ENCODE results near the gene DCAKD. TPM values are rescaled to one million over a fixed set of nuclear protein-coding genes. Genes with fewer than 3 reads are reported as not detected.
"Not testable (repeated sequence)": the region's sequence is repeated elsewhere in the genome, so short reads cannot be mapped to it uniquely, and the experiment has no call there.

The DCAKD gene
- total RNA-seq, 1 donor from 2014 or later = 20.9 TPM

- Histone ChIP-seq H3K9me3 (ENCODE audit: control insufficient read depth in 3 of 3, low read length in 3 of 3) (no peaks in the 10 kb centered on the region), H3K4me1 (ENCODE audit: control insufficient read depth in 3 of 3, insufficient read depth in 3 of 3, low read length in 3 of 3) (peaks cover 0 to 10% (median 5%) of the 10 kb centered on the region in 3 donors), H3K36me3 (ENCODE audit: control insufficient read depth in 3 of 3, insufficient read depth in 3 of 3, low read length in 3 of 3) (peaks cover 13 to 14% (median 14%) of the 10 kb centered on the region in 3 donors), H3K27ac (ENCODE audit: low read depth, low read length) (no peak overlapping the region), H3K27me3 (ENCODE audit: control insufficient read depth in 3 of 3, insufficient read depth in 3 of 3, low read length in 3 of 3) (no peaks in the 10 kb centered on the region), H3K4me3 (ENCODE audit: low read length in 3 of 3) (no peak overlapping the region), H3K9ac (ENCODE audit: low read depth in 1 of 3, low read length in 3 of 3) (no peak overlapping the region)
Observed at GRCh38 chr17:45070809-45071208, 19.4 kb upstream of the DCAKD start.

GRCh38 chr17:45070001-45070400 lies 18.6 kb upstream of the DCAKD start:
- Histone ChIP-seq H3K36me3 (ENCODE audit: control insufficient read depth in 3 of 3, insufficient read depth in 3 of 3, low read length in 3 of 3) (peaks cover 13 to 14% (median 14%) of the 10 kb centered on the region in 3 donors), H3K4me3 (ENCODE audit: low read length in 3 of 3) (no peak overlapping the region), H3K4me1 (ENCODE audit: control insufficient read depth in 3 of 3, insufficient read depth in 3 of 3, low read length in 3 of 3) (peaks cover under 1 to 7% (median 5%) of the 10 kb centered on the region in 3 donors), H3K27me3 (ENCODE audit: control insufficient read depth in 3 of 3, insufficient read depth in 3 of 3, low read length in 3 of 3) (no peaks in the 10 kb centered on the region), H3K9ac (ENCODE audit: low read depth in 1 of 3, low read length in 3 of 3) (no peak overlapping the region), H3K9me3 (ENCODE audit: control insufficient read depth in 3 of 3, low read length in 3 of 3) (no peaks in the 10 kb centered on the region), H3K27ac (ENCODE audit: low read depth, low read length) (no peak overlapping the region)

- H3K27ac ChIP-seq (ENCODE audit: low read depth, low read length) = no peak overlapping the region
Observed at GRCh38 chr17:45067637-45068036, 16.2 kb upstream of the DCAKD start.

GRCh38 chr17:45063198-45063597 lies 11.8 kb upstream of the DCAKD start:
- no peaks in the 10 kb centered on the region for H3K9me3 ChIP-seq (ENCODE audit: control insufficient read depth in 3 of 3, low read length in 3 of 3)
- H3K27me3 ChIP-seq (ENCODE audit: control insufficient read depth in 3 of 3, insufficient read depth in 3 of 3, low read length in 3 of 3) = no peaks in the 10 kb centered on the region
- H3K4me1 ChIP-seq (ENCODE audit: control insufficient read depth in 3 of 3, insufficient read depth in 3 of 3, low read length in 3 of 3) = peaks cover 28 to 46% (median 30%) of the 10 kb centered on the region in 3 donors
- H3K27ac ChIP-seq (ENCODE audit: low read depth, low read length) = no peak overlapping the region
- no peak overlapping the region for H3K4me3 ChIP-seq (ENCODE audit: low read length in 3 of 3)
- H3K9ac ChIP-seq (ENCODE audit: low read depth in 1 of 3, low read length in 3 of 3) = no peak overlapping the region
- peaks cover 0 to 3% (median 0%) of the 10 kb centered on the region in 3 donors for H3K36me3 ChIP-seq (ENCODE audit: control insufficient read depth in 3 of 3, insufficient read depth in 3 of 3, low read length in 3 of 3)

More at GRCh38 chr17:45067637-45068036, 16.2 kb upstream of the DCAKD start:
- H3K9me3 ChIP-seq (ENCODE audit: control insufficient read depth in 3 of 3, low read length in 3 of 3) = no peaks in the 10 kb centered on the region
- H3K27me3 ChIP-seq (ENCODE audit: control insufficient read depth in 3 of 3, insufficient read depth in 3 of 3, low read length in 3 of 3) = no peaks in the 10 kb centered on the region
- no peak overlapping the region for H3K9ac ChIP-seq (ENCODE audit: low read depth in 1 of 3, low read length in 3 of 3)
- H3K4me1 ChIP-seq (ENCODE audit: control insufficient read depth in 3 of 3, insufficient read depth in 3 of 3, low read length in 3 of 3) = peaks cover 11 to 20% (median 14%) of the 10 kb centered on the region in 3 donors
- no peak overlapping the region for H3K4me3 ChIP-seq (ENCODE audit: low read length in 3 of 3)
- peaks cover 5 to 7% (median 7%) of the 10 kb centered on the region in 3 donors for H3K36me3 ChIP-seq (ENCODE audit: control insufficient read depth in 3 of 3, insufficient read depth in 3 of 3, low read length in 3 of 3)

GRCh38 chr17:45061606-45062205 lies 10.3 kb upstream of the DCAKD start:
- Histone ChIP-seq H3K36me3 (ENCODE audit: control insufficient read depth in 3 of 3, insufficient read depth in 3 of 3, low read length in 3 of 3) (no peaks in the 10 kb centered on the region), H3K27me3 (ENCODE audit: control insufficient read depth in 3 of 3, insufficient read depth in 3 of 3, low read length in 3 of 3) (no peaks in the 10 kb centered on the region), H3K9me3 (ENCODE audit: control insufficient read depth in 3 of 3, low read length in 3 of 3) (no peaks in the 10 kb centered on the region), H3K4me1 (ENCODE audit: control insufficient read depth in 3 of 3, insufficient read depth in 3 of 3, low read length in 3 of 3) (peaks cover 26 to 44% (median 30%) of the 10 kb centered on the region in 3 donors), H3K9ac (ENCODE audit: low read depth in 1 of 3, low read length in 3 of 3) (peak overlapping the region; percentile 87 to 99 (median 98)), H3K4me3 (ENCODE audit: low read length in 3 of 3) (peak overlapping the region; percentile 95 to 100 (median 100)), H3K27ac (ENCODE audit: low read depth, low read length) (peak overlapping the region; percentile 85)

GRCh38 chr17:45060797-45061605 lies 9.6 kb upstream of the DCAKD start, which contains the start of gene NMT1:
Gene NMT1, plus strand, starts transcription at chr17:45061317. Its CDS starts 13 bp downstream, at chr17:45061330.
- H3K9me3 ChIP-seq (ENCODE audit: control insufficient read depth in 3 of 3, low read length in 3 of 3) = no peaks in the 10 kb centered on the region
- H3K4me1 ChIP-seq (ENCODE audit: control insufficient read depth in 3 of 3, insufficient read depth in 3 of 3, low read length in 3 of 3) = peaks cover 26 to 43% (median 30%) of the 10 kb centered on the region in 3 donors
- H3K27me3 ChIP-seq (ENCODE audit: control insufficient read depth in 3 of 3, insufficient read depth in 3 of 3, low read length in 3 of 3) = no peaks in the 10 kb centered on the region
- peak within 1 kb of the TSS; percentile 95 to 100 (median 100) for H3K4me3 ChIP-seq (ENCODE audit: low read length in 3 of 3)
- peak within 1 kb of the TSS; percentile 93 to 99 (median 98) for H3K9ac ChIP-seq (ENCODE audit: low read depth in 1 of 3, low read length in 3 of 3)
- H3K36me3 ChIP-seq (ENCODE audit: control insufficient read depth in 3 of 3, insufficient read depth in 3 of 3, low read length in 3 of 3) = no peaks in the 10 kb centered on the region
- peak within 1 kb of the TSS; percentile 85 for H3K27ac ChIP-seq (ENCODE audit: low read depth, low read length)

GRCh38 chr17:45060382-45060796 lies 9.0 kb upstream of the DCAKD start:
- H3K4me1 ChIP-seq (ENCODE audit: control insufficient read depth in 3 of 3, insufficient read depth in 3 of 3, low read length in 3 of 3) = peaks cover 26 to 43% (median 30%) of the 10 kb centered on the region in 3 donors
- H3K9me3 ChIP-seq (ENCODE audit: control insufficient read depth in 3 of 3, low read length in 3 of 3) = no peaks in the 10 kb centered on the region
- H3K27me3 ChIP-seq (ENCODE audit: control insufficient read depth in 3 of 3, insufficient read depth in 3 of 3, low read length in 3 of 3) = no peaks in the 10 kb centered on the region
- peak overlapping the region; percentile 93 to 94 (median 94) for H3K4me3 ChIP-seq (ENCODE audit: low read length in 3 of 3)
- H3K9ac ChIP-seq (ENCODE audit: low read depth in 1 of 3, low read length in 3 of 3) = peak overlapping the region; percentile 93 to 98 (median 96)
- no peaks in the 10 kb centered on the region for H3K36me3 ChIP-seq (ENCODE audit: control insufficient read depth in 3 of 3, insufficient read depth in 3 of 3, low read length in 3 of 3)
- peak overlapping the region; percentile 85 for H3K27ac ChIP-seq (ENCODE audit: low read depth, low read length)

GRCh38 chr17:45052052-45052772 lies 780 bp upstream of the DCAKD start:
- H3K4me3 ChIP-seq (ENCODE audit: low read length in 3 of 3) = peak overlapping the region; percentile 74 to 78 (median 75)
- peak overlapping the region; percentile 81 for H3K27ac ChIP-seq (ENCODE audit: low read depth, low read length)
- no peaks in the 10 kb centered on the region for H3K9me3 ChIP-seq (ENCODE audit: control insufficient read depth in 3 of 3, low read length in 3 of 3)
- no peaks in the 10 kb centered on the region for H3K27me3 ChIP-seq (ENCODE audit: control insufficient read depth in 3 of 3, insufficient read depth in 3 of 3, low read length in 3 of 3)
- H3K36me3 ChIP-seq (ENCODE audit: control insufficient read depth in 3 of 3, insufficient read depth in 3 of 3, low read length in 3 of 3) = peaks cover 0 to 2% (median 0%) of the 10 kb centered on the region in 3 donors
- peaks cover 10 to 16% (median 11%) of the 10 kb centered on the region in 3 donors for H3K4me1 ChIP-seq (ENCODE audit: control insufficient read depth in 3 of 3, insufficient read depth in 3 of 3, low read length in 3 of 3)
- peak overlapping the region; percentile 79 to 85 (median 79) for H3K9ac ChIP-seq (ENCODE audit: low read depth in 1 of 3, low read length in 3 of 3)

- H3K36me3 ChIP-seq (ENCODE audit: control insufficient read depth in 3 of 3, insufficient read depth in 3 of 3, low read length in 3 of 3); H3K9ac ChIP-seq (ENCODE audit: low read depth in 1 of 3, low read length in 3 of 3); H3K4me3 ChIP-seq (ENCODE audit: low read length in 3 of 3); H3K9me3 ChIP-seq (ENCODE audit: control insufficient read depth in 3 of 3, low read length in 3 of 3); H3K27me3 ChIP-seq (ENCODE audit: control insufficient read depth in 3 of 3, insufficient read depth in 3 of 3, low read length in 3 of 3); H3K27ac ChIP-seq (ENCODE audit: low read depth, low read length): not testable (repeated sequence)
- peaks cover 10 to 17% (median 11%) of the 10 kb centered on the region in 3 donors for H3K4me1 ChIP-seq (ENCODE audit: control insufficient read depth in 3 of 3, insufficient read depth in 3 of 3, low read length in 3 of 3)
Observed at GRCh38 chr17:45051720-45052051, 254 bp upstream of the DCAKD start.

Data from skeletal muscle tissue (tissue), 4 donors.